HFF-Myc (cell line): ENCODE results near the gene WWOX.

Source experiments
- DNase-seq: peaks from one replicate; pipeline ENCODE4 v3.0.0-alpha.2; 2011; ENCODE audit warnings: low read depth; ENCODE audit errors: extremely low read depth
- H3K4me3 ChIP-seq: replicated peaks from 2 replicates; pipeline ENCODE4 v1.5.1; 2011; ENCODE audit warnings: low read depth, mild to moderate bottlenecking, control low read depth, low read length
- CTCF ChIP-seq: IDR thresholded peaks from 2 replicates; pipeline ENCODE4 v1.5.1; 2012; ENCODE audit warnings: mild to moderate bottlenecking, low read depth, low read length, control low read depth; ENCODE audit errors: missing control alignments

WWOX gene

DNA sequence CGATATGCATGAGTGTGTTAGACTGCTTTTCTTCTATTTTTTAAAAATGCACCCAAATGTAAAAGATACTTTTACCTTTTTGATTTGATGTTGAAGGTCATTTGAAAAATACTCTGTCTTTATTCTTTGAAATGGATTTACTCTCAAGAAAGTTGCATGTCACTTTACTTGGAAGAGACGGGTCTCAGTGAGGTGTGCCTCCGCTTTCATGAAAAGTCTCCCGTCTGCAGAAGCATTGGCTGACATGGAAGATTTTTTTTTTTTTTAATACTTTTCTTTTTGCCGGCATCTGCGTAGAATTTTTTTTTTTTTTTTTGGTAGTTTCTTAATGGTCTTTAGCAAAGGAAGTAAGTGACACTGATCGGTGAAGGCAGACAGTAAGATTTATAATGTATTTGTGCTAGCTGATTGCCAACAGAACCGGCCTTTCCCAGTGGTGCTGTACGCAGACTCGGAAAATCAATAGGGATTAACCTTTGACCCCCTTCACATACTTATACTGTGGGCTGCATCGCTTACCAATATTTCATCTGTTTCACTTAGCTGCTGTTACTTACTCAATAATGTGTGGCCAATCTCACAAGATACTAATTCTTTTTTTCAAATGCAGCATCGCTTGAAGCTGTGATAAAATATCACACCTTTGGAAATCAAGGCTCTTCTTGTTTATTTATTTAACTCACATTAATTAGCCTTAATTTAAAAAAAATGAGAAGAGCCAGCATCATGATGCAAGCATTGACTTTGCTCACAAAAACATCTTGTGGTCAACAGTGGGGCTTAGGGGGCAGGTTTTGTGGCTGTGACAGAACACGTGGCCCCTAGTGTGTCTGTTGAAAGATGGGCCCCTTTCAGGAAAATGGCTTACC lies 383.9 kb downstream of the WWOX start:
- DNase-seq: no peak
- TF ChIP-seq CTCF: no peak
- H3K4me3 ChIP-seq: no peak overlapping the region

GRCh38 chr16:78484509-78485058 lies 385.1 kb downstream of the WWOX start:
- no peak for TF ChIP-seq CTCF
- no peak overlapping the region for H3K4me3 ChIP-seq
- no peak for DNase-seq

DNA sequence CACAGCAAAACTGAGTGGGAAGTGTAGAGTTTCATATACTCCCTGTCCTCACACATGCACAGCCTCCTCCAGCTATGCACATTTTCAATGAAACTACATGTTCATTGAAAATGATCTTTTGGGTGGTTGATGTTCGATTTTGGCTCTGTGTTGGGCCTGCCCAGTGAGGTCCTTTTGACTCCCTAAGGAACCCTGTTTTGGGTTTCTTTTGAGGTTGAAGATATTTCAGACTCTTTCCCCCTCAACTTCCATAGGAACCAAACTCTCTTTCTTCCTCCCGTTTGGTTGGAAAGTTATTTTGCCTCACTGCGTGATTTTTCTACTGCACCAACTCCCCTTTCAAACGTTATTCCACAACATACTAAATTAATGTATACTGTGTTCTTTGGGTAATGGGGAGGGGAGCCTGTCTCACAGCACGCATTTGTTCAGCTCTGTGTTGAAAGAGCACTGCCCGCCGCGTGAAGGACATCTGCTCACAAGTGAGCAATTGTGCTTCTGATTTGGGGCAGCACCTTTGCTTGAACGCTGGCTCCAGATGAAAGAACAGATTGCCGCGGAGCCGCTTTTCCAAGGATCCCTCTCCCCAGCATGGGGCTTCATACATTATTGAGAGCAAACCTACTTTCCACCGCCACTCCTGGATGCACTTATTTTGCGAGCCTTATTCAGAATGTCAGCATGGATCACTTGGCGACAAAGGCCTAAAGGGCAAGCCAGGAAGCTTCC lies 385.9 kb downstream of the WWOX start:
- no peak for DNase-seq
- no peak for TF ChIP-seq CTCF
- no peak overlapping the region for H3K4me3 ChIP-seq

DNA sequence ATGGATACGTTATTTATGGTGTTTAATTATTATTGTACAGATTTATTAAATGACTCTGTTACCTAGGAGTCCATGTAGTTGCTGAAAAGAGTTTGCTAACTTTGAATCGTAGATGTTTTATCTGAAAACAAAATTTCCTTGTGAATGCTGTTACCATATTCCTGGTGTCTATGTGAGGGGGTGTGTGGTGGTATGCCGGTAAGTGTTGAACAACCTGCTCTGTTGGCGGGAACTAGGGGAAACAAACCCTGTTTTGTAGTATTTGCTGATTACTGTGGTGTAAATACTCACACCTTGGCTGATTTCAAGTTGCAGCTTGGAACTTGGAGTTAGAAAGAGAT lies 386.4 kb downstream of the WWOX start:
- TF ChIP-seq CTCF: no peak
- no peak for DNase-seq
- H3K4me3 ChIP-seq: no peak overlapping the region

DNA sequence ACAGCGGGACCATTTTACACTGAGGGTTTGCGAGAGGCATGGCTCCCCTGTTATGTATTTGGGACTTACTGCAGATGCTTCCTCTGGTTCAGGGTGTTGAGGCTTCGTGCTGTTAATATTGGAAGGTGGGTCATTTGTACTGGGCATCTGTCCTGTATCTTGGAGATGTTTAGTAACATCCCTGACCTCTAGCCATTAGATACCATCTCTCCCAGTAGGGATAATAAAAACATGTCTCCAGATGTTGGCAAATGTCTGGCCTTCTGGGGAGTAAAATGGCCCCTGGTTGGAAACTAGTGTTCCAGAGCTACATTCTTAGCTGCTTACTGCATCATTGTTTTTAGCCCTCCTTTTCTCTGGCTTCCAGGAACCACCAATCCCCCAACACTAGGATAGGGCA lies 388.0 kb downstream of the WWOX start:
- DNase-seq: no peak
- TF ChIP-seq CTCF: no peak
- H3K4me3 ChIP-seq: no peak overlapping the region

- no peak for DNase-seq
- H3K4me3 ChIP-seq: no peak overlapping the region
- no peak for TF ChIP-seq CTCF
Measured at GRCh38 chr16:78489072-78489471, 389.6 kb downstream of the WWOX start.
